NOMO-1 (cell line): Measurements from ENCODE around the gene ATP2B2.

Experiments
- DNase-seq, 2 experiments: peaks; one replicate each; lab custom pipeline; 2025; ENCODE audit not compliant: unreplicated experiment in 2 of 2; lab: John Stamatoyannopoulos, UW

ATP2B2 gene

DNA sequence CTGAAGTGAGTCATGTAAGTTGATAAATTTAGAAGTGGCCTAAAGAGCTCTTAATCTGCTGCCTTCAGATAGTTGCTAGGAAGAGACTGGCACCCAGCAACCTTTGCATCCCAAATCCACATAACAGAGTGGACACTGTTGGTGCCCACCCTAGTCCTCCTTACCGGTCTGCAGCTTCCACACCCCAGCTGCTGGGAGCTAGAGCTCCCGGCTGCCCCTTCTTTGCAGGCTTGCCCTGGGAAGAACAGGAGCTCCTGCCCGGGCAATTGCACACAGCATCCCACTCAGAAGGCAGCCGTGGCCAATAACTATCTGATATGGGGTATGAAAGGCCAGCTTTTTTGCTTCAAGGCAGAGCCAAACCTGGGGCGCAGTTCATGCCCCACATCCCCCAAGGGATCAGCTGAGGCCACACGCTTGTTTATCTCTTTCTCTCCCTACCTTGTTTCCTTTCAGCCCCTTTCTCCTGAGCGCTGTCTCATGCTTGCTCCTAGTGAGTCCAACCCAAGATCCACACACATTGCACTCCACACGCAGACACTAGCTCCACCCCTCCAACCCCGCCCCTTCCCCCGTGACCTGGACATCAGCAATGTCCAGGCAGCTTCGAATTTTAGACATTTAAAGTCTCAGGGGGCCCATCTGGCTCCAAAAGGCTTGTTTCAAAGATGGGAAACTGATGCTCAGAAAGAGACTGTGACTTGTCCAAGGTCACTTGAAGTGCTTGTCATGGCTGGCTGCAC is 9.1 kb downstream of the ATP2B2 start:
- DNase-seq, result no peak

DNA sequence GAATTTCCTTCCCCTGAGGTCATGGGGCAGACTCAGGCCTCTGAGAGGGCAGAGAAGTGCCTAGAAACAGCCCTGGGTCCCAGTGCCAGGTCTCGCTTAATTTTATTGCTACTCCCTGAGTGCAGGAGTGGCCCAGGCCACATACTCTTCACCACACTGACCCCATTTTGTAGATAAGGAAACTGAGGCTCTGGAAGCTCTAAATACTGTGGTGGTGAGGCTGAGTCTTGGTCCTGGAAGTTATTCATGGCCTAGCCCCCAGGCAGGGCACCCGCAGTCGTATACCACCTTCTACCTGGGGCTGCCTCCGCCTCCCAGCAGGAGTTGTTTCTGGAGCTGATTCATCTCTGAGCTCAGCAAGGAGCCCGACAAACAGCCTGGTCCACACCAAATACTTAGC is 9.8 kb downstream of the ATP2B2 start:
- no peak for DNase-seq

GRCh38 chr3:10495003-10495402 is 10.4 kb downstream of the ATP2B2 start:
- DNase-seq, result no peak

- no peak for DNase-seq
Observed at GRCh38 chr3:10494180-10494579, 11.2 kb downstream of the ATP2B2 start.

GRCh38 chr3:10493202-10493589 is 12.2 kb downstream of the ATP2B2 start:
- no peak for DNase-seq

DNA sequence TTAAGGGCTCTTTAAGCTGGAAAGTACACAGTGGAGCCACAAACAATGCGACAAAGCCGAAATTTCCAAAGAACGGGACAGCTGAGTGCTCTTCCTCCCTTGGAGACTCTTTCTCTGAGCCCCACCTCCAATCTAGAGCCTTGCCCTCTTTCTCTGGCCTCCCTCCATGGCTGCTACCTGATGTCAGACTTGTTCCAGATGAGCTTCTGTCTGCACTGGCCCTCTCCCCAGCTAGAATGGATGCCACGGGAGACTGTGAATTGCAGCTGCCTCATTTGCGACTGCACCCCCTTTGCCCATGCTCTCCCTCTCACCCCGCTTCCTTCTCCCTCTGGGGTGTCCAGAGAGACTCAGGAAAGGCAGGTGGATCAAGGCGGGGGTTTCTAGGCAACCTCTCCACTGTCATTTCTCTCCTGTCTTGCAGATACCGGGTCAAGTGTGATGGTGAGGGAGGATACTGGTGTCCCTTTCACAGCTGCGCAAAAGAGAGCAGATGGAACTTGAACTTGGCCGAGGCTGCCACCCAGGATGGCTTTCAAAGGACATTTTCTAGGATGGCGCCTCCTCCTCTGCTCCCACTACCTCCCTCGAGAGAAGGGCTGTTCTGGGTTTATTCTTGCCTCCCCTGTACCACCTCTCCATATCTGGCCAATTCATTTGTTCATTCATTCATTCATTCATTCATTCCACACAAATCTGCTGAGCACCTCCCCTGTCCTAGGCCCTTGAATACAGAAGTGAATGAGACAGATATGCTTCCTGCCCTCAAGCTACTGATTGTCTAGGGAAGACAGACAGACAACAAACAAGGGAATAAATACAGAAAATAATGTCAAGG is 12.8 kb downstream of the ATP2B2 start:
- no peak for DNase-seq

DNA sequence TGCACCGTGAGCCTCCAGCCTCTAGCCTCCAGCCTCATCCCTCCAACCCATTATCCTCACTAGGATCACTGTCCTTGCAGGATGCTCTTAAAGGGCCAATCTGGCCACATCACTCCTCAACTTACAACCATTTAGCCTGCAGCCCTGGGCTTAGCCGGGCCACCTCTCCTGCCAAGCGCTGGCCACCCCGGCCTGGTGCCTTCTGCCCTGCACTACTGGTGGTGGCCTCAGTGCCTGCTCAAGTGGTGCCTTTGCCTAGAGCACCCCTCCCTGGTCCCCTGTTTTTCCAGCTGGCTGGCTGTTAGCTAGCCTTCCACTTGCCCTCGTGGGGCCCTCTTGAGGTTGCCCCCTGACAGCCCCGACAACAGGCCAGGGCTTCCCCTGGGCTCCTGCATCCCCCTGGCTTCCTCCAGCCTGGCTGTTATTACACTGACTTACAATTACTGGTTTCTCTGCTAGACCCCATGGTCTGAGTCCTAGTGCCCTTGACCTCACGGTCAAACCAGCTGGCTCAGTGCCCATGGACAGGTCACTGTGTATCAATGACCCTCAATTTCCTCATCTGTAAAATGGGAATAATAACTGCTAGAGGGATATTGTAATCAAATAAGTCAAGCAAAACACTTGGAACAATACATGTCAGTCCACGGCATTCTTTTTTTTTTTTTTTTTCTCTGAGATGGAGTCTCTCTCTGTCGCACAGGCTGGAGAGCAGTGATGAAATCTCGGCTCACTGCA is 15.5 kb downstream of the ATP2B2 start:
- DNase-seq, result no peak

DNA sequence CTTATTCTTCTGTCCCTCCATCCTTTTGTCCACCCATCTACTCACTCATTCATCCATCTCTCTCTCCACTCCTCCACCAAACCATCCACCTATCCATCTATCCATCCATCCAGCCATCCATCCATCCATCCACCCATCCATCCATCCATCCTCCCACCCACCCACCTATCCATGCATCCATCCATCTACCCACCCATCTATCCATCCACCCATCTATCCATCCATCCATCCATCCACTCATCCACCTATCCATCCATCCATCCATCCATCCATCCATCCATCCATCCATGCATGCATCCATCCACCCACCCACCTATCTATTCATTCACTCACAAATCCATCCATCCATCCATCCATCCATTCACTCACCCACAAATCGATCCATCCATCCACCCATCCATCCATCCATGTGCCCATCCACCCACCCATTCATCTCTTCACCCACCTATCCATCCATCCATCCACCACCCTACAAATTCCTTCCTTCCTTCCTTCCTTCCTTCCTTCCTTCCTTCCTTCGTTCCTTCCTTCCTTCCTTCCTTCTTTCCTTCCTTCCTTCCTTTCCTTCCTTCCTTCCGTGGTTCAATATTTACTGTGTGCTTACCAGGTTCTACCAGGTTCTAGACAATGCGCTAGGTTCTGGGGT is 17.3 kb downstream of the ATP2B2 start:
- no peak for DNase-seq

DNA sequence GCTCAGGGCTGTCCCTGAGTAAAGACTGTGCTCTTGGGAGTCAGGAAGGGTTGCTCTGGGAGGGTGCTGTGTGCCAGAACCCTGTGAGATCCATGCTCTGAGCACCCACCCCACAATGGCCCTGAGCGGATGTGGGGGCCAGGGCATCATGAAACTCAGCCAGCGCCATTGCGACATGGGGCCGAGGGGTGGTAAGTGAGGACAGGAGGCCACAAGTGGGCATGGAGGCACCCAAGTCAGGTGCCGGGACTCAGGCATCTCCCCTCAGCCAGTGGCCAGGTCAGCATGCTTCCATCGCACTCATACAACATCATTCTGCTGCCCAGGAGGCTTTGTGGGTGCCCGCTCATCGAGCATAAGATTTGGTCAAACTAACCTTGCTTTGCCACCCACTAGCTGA is 19.6 kb downstream of the ATP2B2 start:
- DNase-seq, result no peak

DNA sequence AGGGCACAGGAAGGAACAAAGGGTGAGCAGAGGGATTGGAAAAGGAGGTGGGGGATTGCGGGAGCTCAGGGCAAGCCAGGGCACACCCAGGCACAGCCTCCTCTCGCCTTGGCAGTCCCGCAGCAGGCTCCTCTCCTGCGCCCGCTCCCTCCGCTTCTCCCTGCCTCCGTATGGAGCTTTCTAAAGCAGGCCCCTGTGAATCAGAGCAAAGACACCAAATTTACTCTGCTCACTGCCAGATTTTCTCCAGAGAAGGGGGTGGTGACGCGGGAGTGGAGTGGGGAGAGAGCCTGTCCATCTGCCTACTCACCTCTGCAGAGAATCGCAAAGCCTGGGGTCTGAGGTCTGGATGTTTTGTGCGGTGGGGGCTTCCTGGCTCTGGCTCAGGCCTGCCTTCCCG is 20.0 kb downstream of the ATP2B2 start:
- no peak for DNase-seq

DNA sequence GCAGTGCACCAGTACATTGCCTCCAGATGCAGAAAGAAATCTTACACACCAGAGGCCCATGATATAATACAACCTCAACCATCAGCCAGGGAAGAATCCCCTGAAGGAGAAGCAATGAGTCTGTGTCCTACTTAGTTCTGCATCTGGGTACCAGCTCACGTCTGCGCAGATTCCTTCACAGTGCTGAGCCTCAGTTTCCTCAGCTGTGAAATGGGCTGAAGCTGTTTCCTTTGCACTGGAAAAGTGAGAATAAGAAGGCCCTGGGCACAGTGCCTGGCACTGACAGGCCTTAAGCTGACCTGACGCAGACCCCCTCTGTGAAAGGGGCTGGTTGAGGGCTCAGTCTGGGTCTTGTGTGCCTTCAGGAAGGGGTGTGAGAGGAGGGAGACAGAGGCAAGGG is 20.7 kb downstream of the ATP2B2 start:
- no peak for DNase-seq

DNA sequence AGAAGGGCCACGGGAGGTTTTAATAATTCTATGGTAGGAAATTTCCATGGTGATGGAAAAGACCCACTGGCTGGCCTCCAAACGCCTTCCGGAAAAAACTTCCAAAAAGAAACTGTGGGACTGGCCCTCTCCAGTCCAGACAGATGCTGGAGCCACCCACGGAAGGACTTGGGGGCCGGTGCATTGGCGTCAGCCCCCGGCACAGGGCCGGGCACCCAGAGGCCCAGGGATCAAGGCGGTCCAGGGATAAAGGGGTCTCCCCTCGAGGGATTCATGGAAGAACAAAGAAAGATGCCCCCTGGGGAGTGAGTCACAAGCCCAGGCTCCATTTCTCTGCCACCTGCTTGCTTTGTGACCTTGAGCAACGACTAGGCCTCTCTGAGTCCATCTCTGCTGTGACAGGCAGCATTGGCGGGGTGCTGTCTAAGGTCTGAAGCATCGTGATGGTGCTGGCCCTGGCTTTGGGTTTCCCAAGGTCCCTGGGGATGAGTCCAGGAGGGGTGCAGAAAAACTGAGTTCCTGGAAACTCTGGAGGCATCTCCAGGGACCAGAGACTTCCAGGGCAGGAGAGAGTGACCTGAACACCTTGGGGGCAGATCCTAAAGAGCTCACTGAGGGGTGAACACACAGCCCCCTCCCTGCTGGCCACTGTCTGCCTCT is 21.6 kb downstream of the ATP2B2 start:
- no peak for DNase-seq

GRCh38 chr3:10483364-10483675 is 22.1 kb downstream of the ATP2B2 start:
- DNase-seq, result no peak

- no peak for DNase-seq
Observed at GRCh38 chr3:10482631-10483363, 22.6 kb downstream of the ATP2B2 start.

GRCh38 chr3:10480871-10481378 is 24.5 kb downstream of the ATP2B2 start:
- no peak for DNase-seq

DNA sequence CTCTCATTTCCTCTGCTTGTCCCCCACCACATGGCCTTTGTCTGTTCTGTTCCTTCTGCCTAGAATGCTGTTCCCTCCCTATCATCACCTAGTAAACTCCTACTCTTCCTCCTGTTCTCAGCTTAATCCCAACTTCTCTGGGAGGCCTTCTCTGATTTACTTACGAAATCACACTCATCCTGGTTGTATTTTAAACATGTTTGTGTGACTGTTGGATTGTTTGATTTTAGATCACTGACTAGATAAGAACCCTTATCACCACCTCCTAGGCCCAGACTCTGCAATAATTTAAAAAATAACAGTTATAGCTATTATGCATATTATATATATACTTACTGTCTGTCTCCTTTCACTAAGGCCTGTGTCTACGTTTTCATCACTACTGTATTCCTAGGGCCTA is 26.1 kb downstream of the ATP2B2 start:
- no peak for DNase-seq

DNA sequence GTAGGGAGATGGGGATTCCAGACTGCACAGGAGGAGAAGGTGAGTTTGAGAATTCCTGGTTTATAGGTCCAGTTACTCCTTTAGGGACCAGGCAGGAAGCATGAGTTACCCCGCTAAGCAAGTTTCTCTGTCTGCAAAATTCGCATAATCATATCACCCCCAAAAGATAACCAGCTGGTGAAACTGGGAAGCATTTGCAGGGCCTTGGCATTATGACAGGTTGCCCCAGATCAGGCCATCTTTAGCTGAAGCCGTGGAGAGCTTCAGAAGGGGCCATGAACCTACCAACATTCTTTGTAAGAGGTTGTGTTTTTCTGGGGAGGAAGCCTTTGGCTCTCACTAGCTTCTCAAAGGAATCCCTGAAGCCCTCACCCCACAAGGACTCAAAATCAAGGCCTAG is 29.4 kb downstream of the ATP2B2 start:
- no peak for DNase-seq

DNA sequence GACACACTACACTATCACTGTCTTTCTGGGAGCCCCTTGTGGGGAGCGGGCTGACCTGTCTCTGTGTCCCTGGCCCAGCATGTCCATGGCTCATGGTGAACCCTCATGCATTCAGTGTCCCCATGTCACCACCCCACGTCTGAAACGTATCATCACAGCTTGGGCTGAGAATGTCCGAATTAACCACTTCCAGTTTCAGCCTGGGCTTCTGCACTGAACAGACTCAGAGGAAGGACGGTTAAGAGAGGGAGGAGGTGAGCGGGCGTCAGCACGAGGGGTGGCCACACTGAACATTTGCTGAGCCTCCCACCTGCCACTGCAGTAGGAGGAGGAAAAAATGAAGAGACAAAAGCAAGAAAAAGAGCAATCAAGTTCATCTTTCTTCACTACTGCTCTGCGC is 30.5 kb downstream of the ATP2B2 start:
- DNase-seq, result peak; percentile 64 to 66

DNA sequence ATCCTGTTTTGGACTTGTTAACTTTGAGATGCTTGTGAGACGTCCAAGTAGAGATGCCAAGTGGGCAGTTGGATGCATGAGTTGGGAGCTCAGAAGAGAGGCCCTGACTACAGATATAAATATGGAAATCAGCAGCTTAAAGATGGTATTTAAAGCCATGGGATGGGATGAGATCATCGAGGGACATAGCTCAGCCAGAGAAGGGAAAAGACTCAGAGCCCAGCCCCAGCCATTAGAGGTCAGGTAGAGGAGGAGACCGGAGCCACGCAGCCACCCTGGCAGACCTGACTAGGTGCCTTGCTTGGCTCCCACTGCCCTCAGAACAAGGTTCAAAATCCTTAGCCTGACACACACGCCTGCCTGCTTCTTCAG is 31.1 kb downstream of the ATP2B2 start:
- no peak for DNase-seq
